ENCODE results near the gene ANXA2.

- no peak for TF ChIP-seq GATA2 (IDR thresholded peaks at IDR 0.05; ENCODE audit: low read depth, low read length)
- no peak for TF ChIP-seq GATA3 (IDR thresholded peaks at IDR 0.05; ENCODE audit: low read depth, low read length)
These were observed 7.6 kb downstream of the ANXA2 start for GRCh38 chr15:60390231-60390630.
